SK-N-SH treated with all-trans-retinoic acid at 6 μM for 48 hours (cell line): ENCODE results near the gene PSEN1.

ENCODE experiments used
- ATAC-seq: fragments of 200-7000 bp; cut with Tn5 transposase; 3 replicates; pipeline ENCODE4 v1.9.1; 2020; ENCODE audit warnings: mild to moderate bottlenecking, moderate library complexity
- ARNTL ChIP-seq: fragments of 450-650 bp; formaldehyde crosslinking; IDR thresholded peaks from 2 replicates; pipeline ENCODE4 v1.5.0; 2020; ENCODE audit warnings: low read depth, mild to moderate bottlenecking, moderate library complexity, borderline replicate concordance
- BACH2 ChIP-seq: fragments of 250-450 bp; sonication (Bioruptor Pico); IDR thresholded peaks from 2 replicates; pipeline ENCODE4 v1.9.0; 2021; ENCODE audit warnings: mild to moderate bottlenecking, borderline replicate concordance
- CSDC2 ChIP-seq: fragments of 250-450 bp; sonication (Bioruptor Pico); IDR thresholded peaks from 2 replicates; pipeline ENCODE4 v1.5.0; 2020; ENCODE audit warnings: mild to moderate bottlenecking, moderate library complexity
- CSRNP3 ChIP-seq: fragments of 250-450 bp; sonication (Bioruptor Pico); IDR thresholded peaks from 2 replicates; pipeline ENCODE4 v1.5.1; 2021; ENCODE audit warnings: mild to moderate bottlenecking, moderate library complexity
- ESRRG ChIP-seq: fragments of 250-450 bp; sonication (Bioruptor Pico); IDR thresholded peaks from 2 replicates; pipeline ENCODE4 v1.6.1; 2021; ENCODE audit warnings: mild to moderate bottlenecking
- GLIS3 ChIP-seq: fragments of 250-450 bp; sonication (Bioruptor Pico); IDR thresholded peaks from 2 replicates; pipeline ENCODE4 v1.5.0; 2020; ENCODE audit warnings: mild to moderate bottlenecking, moderate library complexity
- ISL1 ChIP-seq: fragments of 250-450 bp; sonication (Bioruptor Pico); IDR thresholded peaks from 2 replicates; pipeline ENCODE4 v2.1.2; 2022; ENCODE audit warnings: mild to moderate bottlenecking, moderate library complexity
- OSR1 ChIP-seq: fragments of 250-450 bp; sonication (Bioruptor Pico); IDR thresholded peaks from 2 replicates; pipeline ENCODE4 v1.8.0; 2022; ENCODE audit warnings: moderate library complexity, mild to moderate bottlenecking, inconsistent platforms
- PATZ1 ChIP-seq: fragments of 250-450 bp; sonication (Bioruptor Pico); IDR thresholded peaks from 2 replicates; pipeline ENCODE4 v1.8.0; 2020; ENCODE audit warnings: mild to moderate bottlenecking, moderate library complexity, borderline replicate concordance
- RARB ChIP-seq: fragments of 250-450 bp; sonication (Bioruptor Pico); IDR thresholded peaks from 2 replicates; pipeline ENCODE4 v1.8.0; 2021; ENCODE audit warnings: mild to moderate bottlenecking, moderate library complexity
- SNAI2 ChIP-seq: fragments of 250-450 bp; sonication (Bioruptor Pico); IDR thresholded peaks from 2 replicates; pipeline ENCODE4 v1.5.0; 2020; ENCODE audit warnings: mild to moderate bottlenecking, moderate library complexity
- TCF4 ChIP-seq: fragments of 250-450 bp; sonication (Bioruptor Pico); IDR thresholded peaks from 2 replicates; pipeline ENCODE4 v1.8.0; 2021; ENCODE audit warnings: mild to moderate bottlenecking, moderate library complexity, borderline replicate concordance
- TOX ChIP-seq: fragments of 250-450 bp; sonication (Bioruptor Pico); IDR thresholded peaks from 2 replicates; pipeline ENCODE4 v1.8.0; 2021; ENCODE audit warnings: mild to moderate bottlenecking, moderate library complexity, borderline replicate concordance
- TSHZ2 ChIP-seq: fragments of 250-450 bp; sonication (Bioruptor Pico); IDR thresholded peaks from 2 replicates; pipeline ENCODE4 v1.5.0; 2020; ENCODE audit warnings: mild to moderate bottlenecking, moderate library complexity
- ZC3H10 ChIP-seq: fragments of 250-450 bp; sonication (Bioruptor Pico); IDR thresholded peaks from 2 replicates; pipeline ENCODE4 v1.5.1; 2021; ENCODE audit warnings: mild to moderate bottlenecking, moderate library complexity
- ZFP30 ChIP-seq: fragments of 450-650 bp; formaldehyde crosslinking; IDR thresholded peaks from 2 replicates; pipeline ENCODE4 v1.5.0; 2022; ENCODE audit warnings: mild to moderate bottlenecking, moderate library complexity
- ZNF565 ChIP-seq: fragments of 450-650 bp; formaldehyde crosslinking; conservative IDR thresholded peaks from 2 replicates; pipeline ENCODE4 v1.5.0; 2020; ENCODE audit warnings: low read depth, mild to moderate bottlenecking, moderate library complexity
- ZNF70 ChIP-seq: fragments of 450-650 bp; formaldehyde crosslinking; IDR thresholded peaks from 2 replicates; pipeline ENCODE4 v1.5.0; 2020; ENCODE audit warnings: mild to moderate bottlenecking, moderate library complexity
- ZNF8 ChIP-seq: fragments of 450-650 bp; formaldehyde crosslinking; IDR thresholded peaks from 2 replicates; pipeline ENCODE4 v1.5.0; 2020; ENCODE audit warnings: mild to moderate bottlenecking, moderate library complexity

Gene PSEN1

GRCh38 chr14:73220634-73221033 is 84.3 kb downstream of the PSEN1 start:
- no peak for TF ChIP-seq PATZ1
- TF ChIP-seq ZFP30 (CRISPR knock-in tag): no peak
- TF ChIP-seq ZNF565 (CRISPR knock-in tag): no peak
- no peak for ATAC-seq

- ATAC-seq: no peak; the same call in 2 of the 3 replicates
Observed at GRCh38 chr14:73221945-73222344, 85.6 kb downstream of the PSEN1 start.

GRCh38 chr14:73223049-73223448 is 86.7 kb downstream of the PSEN1 start:
- no peak for ATAC-seq
- TF ChIP-seq ZNF8 (CRISPR knock-in tag) (no peak), ARNTL (no peak), ZC3H10 (no peak), ZNF70 (CRISPR knock-in tag) (no peak), ESRRG (no peak), TOX (CRISPR knock-in tag) (no peak), SNAI2 (CRISPR knock-in tag) (no peak), TCF4 (CRISPR knock-in tag) (no peak), CSRNP3 (CRISPR knock-in tag) (no peak), OSR1 (CRISPR knock-in tag) (no peak), ISL1 (CRISPR knock-in tag) (no peak), PATZ1 (no peak), BACH2 (no peak), GLIS3 (no peak)

More at GRCh38 chr14:73221945-73222344, 85.6 kb downstream of the PSEN1 start:
- TF ChIP-seq TSHZ2 (CRISPR knock-in tag) (no peak), ESRRG (no peak), OSR1 (CRISPR knock-in tag) (no peak), ZNF70 (CRISPR knock-in tag) (no peak), ZC3H10 (no peak), RARB (CRISPR knock-in tag) (no peak), CSDC2 (CRISPR knock-in tag) (no peak), CSRNP3 (CRISPR knock-in tag) (no peak), BACH2 (no peak)

GRCh38 chr14:73225496-73225895 is 89.2 kb downstream of the PSEN1 start:
- TF ChIP-seq ZNF8 (CRISPR knock-in tag) (no peak), BACH2 (no peak)
- TF ChIP-seq, all 23 proteins: peak for 0
- ATAC-seq: no peak
